WERI-Rb-1 (cell line): ENCODE results near the gene ATP8B4.

ENCODE experiments used
- DNase-seq: peaks from one replicate; pipeline ENCODE4 v3.0.0-alpha.2; 2020
- H3K27ac ChIP-seq: fragments of 250-450 bp; sonication (Bioruptor Pico); 2 replicates; pipeline ENCODE4 v1.5.1; 2020; ENCODE audit warnings: mild to moderate bottlenecking, moderate library complexity
- H3K27me3 ChIP-seq: fragments of 250-450 bp; sonication (Bioruptor Pico); 2 replicates; pipeline ENCODE4 v1.5.1; 2021; ENCODE audit warnings: mild to moderate bottlenecking, low read depth, moderate library complexity; ENCODE audit not compliant: insufficient read depth, severe bottlenecking
- H3K36me3 ChIP-seq: fragments of 250-450 bp; sonication (Bioruptor Pico); 2 replicates; pipeline ENCODE4 v1.5.1; 2020; ENCODE audit warnings: mild to moderate bottlenecking, moderate library complexity
- H3K4me3 ChIP-seq: 2 replicates; pipeline ENCODE4 v1.5.1; 2011; ENCODE audit warnings: low read depth, mild to moderate bottlenecking, control low read depth, low read length
- H3K9me3 ChIP-seq: fragments of 250-450 bp; sonication (Bioruptor Pico); 2 replicates; pipeline ENCODE4 v1.5.1; 2021; ENCODE audit warnings: mild to moderate bottlenecking, moderate library complexity; ENCODE audit not compliant: severe bottlenecking
- TF ChIP-seq, protein P1 (sequence below): IDR thresholded peaks from 2 replicates; pipeline ENCODE4 v1.5.1; 2011; ENCODE audit warnings: low read depth, mild to moderate bottlenecking, control low read depth, inconsistent platforms, low read length

The ATP8B4 gene

DNA sequence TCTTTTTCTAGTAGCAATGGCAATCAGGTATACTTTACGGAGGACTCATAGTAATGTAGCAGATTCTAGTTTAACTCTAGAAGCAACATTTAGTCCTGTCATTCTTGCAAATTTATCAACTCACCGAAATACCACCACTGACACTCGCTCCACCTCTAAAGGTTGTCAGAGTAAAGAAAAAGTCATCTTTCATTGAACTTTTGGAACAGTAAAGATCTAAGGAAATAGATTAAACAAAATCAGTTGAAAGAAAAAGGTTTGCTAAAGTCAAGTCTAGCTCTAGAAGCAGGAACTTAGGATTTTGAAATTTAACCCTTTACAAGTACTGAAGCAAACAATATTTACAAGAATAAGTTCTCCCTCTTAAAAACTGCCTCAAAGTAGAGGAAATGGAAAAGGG is 8.7 kb downstream of the ATP8B4 start:
- no peaks in the 10 kb centered on the region for H3K36me3 ChIP-seq
- no peak for DNase-seq
- H3K27ac ChIP-seq = no peak overlapping the region
- no peaks in the 10 kb centered on the region for H3K9me3 ChIP-seq
- H3K4me3 ChIP-seq = no peak overlapping the region
- H3K27me3 ChIP-seq = no peaks in the 10 kb centered on the region
- TF ChIP-seq, protein P1, sequence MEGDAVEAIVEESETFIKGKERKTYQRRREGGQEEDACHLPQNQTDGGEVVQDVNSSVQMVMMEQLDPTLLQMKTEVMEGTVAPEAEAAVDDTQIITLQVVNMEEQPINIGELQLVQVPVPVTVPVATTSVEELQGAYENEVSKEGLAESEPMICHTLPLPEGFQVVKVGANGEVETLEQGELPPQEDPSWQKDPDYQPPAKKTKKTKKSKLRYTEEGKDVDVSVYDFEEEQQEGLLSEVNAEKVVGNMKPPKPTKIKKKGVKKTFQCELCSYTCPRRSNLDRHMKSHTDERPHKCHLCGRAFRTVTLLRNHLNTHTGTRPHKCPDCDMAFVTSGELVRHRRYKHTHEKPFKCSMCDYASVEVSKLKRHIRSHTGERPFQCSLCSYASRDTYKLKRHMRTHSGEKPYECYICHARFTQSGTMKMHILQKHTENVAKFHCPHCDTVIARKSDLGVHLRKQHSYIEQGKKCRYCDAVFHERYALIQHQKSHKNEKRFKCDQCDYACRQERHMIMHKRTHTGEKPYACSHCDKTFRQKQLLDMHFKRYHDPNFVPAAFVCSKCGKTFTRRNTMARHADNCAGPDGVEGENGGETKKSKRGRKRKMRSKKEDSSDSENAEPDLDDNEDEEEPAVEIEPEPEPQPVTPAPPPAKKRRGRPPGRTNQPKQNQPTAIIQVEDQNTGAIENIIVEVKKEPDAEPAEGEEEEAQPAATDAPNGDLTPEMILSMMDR = no peak

DNA sequence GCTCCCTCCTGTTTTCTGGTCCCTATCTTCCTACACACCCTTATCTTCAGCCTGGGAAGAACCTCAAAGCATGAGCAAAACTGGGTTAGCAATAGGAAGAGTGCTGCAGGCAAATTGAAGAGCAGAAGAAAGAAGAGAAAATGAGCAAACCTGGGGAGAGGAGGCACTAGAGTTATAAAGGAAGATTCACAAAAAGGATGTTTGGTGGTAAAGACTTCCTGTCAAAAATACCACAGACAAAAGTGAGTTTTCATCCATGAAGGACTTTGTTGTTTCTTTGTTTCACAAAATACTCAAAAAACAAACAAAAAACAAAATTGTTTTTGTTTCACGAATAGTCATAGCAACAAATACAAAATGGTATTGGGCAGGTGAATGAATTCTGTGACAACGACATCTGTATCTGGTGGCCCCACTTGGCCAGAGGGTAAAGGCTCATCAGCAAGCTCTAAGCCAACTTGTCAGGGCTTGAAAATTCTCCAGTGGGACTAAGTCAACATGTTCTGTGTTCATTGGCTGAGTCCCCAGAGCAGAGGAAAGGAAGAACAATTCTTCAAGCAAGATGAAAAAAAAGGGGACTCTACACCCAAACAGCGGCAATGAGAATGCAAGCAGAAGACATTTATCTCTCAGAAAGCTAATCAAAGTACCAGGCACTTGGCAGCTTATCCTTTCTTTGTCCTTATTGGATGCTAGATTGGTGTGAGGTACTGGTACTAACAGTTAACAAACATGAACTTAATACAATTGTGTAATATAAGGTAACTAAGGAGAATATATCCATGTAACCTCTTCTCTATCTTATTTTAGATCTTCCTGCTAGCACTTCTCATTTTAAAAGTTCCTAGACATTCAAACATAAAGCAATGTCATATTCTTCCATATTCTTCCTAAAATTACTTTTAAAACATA is 9.7 kb downstream of the ATP8B4 start:
- H3K27me3 ChIP-seq = no peaks in the 10 kb centered on the region
- no peaks in the 10 kb centered on the region for H3K36me3 ChIP-seq
- H3K27ac ChIP-seq = no peak overlapping the region
- TF ChIP-seq, protein P1 = no peak
- no peak overlapping the region for H3K4me3 ChIP-seq
- H3K9me3 ChIP-seq = no peaks in the 10 kb centered on the region
- DNase-seq = no peak

DNA sequence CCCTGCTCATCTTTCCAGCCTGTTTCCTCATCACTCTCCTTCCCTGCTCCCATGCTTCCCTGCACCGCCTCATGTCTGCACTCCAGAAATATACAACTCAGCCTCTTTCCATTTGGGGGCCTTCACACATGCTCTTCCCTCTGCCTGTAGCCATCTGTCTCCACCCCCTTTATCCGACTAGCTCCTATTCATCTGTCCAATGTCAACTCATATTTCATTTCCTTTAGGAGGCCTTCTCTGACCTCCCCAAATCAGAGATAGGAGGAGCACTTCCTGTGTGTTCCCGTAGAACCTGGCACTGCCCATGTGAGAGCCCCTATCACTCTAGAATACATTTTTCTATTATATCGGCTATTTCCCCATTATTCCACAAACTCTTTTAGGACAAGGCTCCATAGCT is 10.6 kb downstream of the ATP8B4 start:
- Histone ChIP-seq H3K27me3 (no peaks in the 10 kb centered on the region), H3K27ac (no peak overlapping the region), H3K9me3 (no peaks in the 10 kb centered on the region), H3K36me3 (no peaks in the 10 kb centered on the region), H3K4me3 (no peak overlapping the region)
- TF ChIP-seq, protein P1 = no peak
- DNase-seq = no peak

DNA sequence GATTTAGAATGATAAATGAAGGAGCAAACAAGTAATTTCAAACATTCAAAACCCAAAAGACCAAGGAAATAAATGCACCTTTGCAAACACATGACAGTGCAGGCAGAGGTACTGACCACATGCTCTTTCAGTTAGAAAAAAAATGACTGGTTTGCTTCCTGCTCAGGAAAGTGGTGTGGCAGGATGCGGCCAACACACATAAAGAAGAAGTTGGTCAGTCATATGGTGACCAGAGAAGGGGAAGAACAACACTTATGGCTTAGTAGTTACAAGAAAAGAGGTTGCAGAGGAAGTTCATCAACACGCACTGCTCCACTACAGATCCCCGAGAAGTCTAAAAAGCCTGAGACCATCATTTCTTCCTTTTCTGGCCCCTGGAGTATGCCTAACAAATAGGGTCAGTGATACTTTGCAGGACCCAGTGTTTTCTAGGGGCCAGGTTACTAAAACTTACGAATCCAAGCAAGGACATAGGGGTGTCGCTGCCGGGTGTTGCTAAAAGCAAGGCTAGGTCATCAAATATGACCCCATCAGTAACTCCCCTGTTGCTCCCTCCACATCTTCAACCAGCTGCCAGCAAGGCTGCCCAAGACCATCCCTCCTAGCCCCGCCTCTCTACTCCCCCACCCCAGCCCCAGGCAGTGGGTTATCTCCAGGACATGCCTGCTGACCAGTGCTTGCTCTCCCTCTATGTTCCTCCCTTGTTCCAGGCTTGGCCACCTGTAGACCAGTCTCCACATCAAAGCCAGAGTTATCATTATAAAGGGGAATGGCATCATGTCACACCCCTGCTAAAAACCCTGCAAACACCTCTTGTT is 11.2 kb downstream of the ATP8B4 start:
- TF ChIP-seq, protein P1 = no peak
- DNase-seq = no peak
- Histone ChIP-seq H3K36me3 (no peaks in the 10 kb centered on the region), H3K27me3 (no peaks in the 10 kb centered on the region), H3K9me3 (no peaks in the 10 kb centered on the region), H3K27ac (no peak overlapping the region), H3K4me3 (no peak overlapping the region)

DNA sequence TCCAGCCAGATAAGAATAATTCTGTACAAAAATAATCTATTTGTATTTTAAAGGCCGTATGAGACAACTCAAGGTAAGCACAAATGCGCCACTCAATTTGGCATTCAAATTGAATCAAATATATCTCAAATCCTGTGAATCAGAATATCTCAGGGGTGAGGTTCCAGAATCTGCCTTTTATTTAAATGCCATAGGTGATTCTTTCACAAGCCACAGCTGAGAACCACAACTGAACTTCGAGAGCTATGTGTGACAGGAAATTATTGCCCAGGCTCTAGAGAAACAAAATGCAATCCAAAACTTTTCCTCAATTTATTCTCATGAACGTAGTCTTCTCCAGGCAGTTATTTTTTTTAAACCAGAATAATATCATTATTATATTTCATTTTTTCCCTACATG is 11.9 kb downstream of the ATP8B4 start:
- no peak overlapping the region for H3K4me3 ChIP-seq
- no peaks in the 10 kb centered on the region for H3K27me3 ChIP-seq
- no peaks in the 10 kb centered on the region for H3K9me3 ChIP-seq
- TF ChIP-seq, protein P1 = no peak
- H3K36me3 ChIP-seq = no peaks in the 10 kb centered on the region
- no peak overlapping the region for H3K27ac ChIP-seq
- no peak for DNase-seq
